ENCODE results near the gene LINGO1. TPM values are rescaled to one million over a fixed set of nuclear protein-coding genes. Genes with fewer than 3 reads are reported as not detected.

The LINGO1 gene
- total and polyA plus RNA-seq, 12 donors: 0.21 to 2.7 (median 0.96) TPM; not detected in 2

- intact Hi-C loops (cut with DNase I): no loop called here
- WGBS, 4 donors: 65 to 95% (median 73%) methylated on average over 5 to 9 of the region's 9 CpGs
Measured at GRCh38 chr15:77577366-77577950, 55.3 kb downstream of the LINGO1 start.

GRCh38 chr15:77576538-77576937 is 56.2 kb downstream of the LINGO1 start:
- Histone ChIP-seq H3K9me3 (replicated peaks in 1 of 3) (no peaks in the 10 kb centered on the region), H3K27ac (no peak overlapping the region), H3K27me3 (no peaks in the 10 kb centered on the region), H3K4me3 (no peak overlapping the region), H3K4me1 (replicated peaks in 1 of 2) (no peaks in the 10 kb centered on the region), H3K36me3 (replicated peaks in 1 of 2) (no peaks in the 10 kb centered on the region)
- 73 to 88% (median 84%) methylated on average over 1 of the region's 1 CpG for WGBS, 4 donors
- intact Hi-C loops (cut with DNase I): no loop called here
- TF ChIP-seq CTCF (IDR thresholded peaks at IDR 0.05) (no peak), POLR2A (IDR thresholded peaks at IDR 0.05) (no peak)
- DNase-seq: no peak

More at GRCh38 chr15:77577366-77577950, 55.3 kb downstream of the LINGO1 start:
- no peaks in the 10 kb centered on the region for H3K27me3 ChIP-seq
- H3K4me3 ChIP-seq: no peak overlapping the region
- no peak overlapping the region for H3K27ac ChIP-seq
- TF ChIP-seq POLR2A (IDR thresholded peaks at IDR 0.05): no peak
- TF ChIP-seq CTCF (IDR thresholded peaks at IDR 0.05): no peak
- no peak for DNase-seq
- no peaks in the 10 kb centered on the region for H3K9me3 ChIP-seq (replicated peaks in 1 of 3)
- no peaks in the 10 kb centered on the region for H3K4me1 ChIP-seq (replicated peaks in 1 of 2)
- no peaks in the 10 kb centered on the region for H3K36me3 ChIP-seq (replicated peaks in 1 of 2)

- no peak overlapping the region for H3K27ac ChIP-seq
- H3K4me3 ChIP-seq: no peak overlapping the region
- H3K36me3 ChIP-seq (replicated peaks in 1 of 2): no peaks in the 10 kb centered on the region
- intact Hi-C loops (cut with DNase I): no loop called here
- no peaks in the 10 kb centered on the region for H3K27me3 ChIP-seq
- WGBS, 4 donors: 81 to 93% (median 85%) methylated on average over 12 to 14 of the region's 14 CpGs
- H3K4me1 ChIP-seq (replicated peaks in 1 of 2): no peaks in the 10 kb centered on the region
- DNase-seq: no peak
- TF ChIP-seq CTCF (IDR thresholded peaks at IDR 0.05) (no peak), POLR2A (IDR thresholded peaks at IDR 0.05) (no peak)
- H3K9me3 ChIP-seq (replicated peaks in 1 of 3): no peaks in the 10 kb centered on the region
Measured at GRCh38 chr15:77575203-77575934, 57.3 kb downstream of the LINGO1 start.

- TF ChIP-seq POLR2A (IDR thresholded peaks at IDR 0.05) (no peak), CTCF (IDR thresholded peaks at IDR 0.05) (no peak)
- H3K27me3 ChIP-seq: no peaks in the 10 kb centered on the region
- intact Hi-C loops (cut with DNase I): no loop called here
Measured at GRCh38 chr15:77574521-77575202, 58.0 kb downstream of the LINGO1 start.

More at GRCh38 chr15:77574521-77575202, 58.0 kb downstream of the LINGO1 start:
- Histone ChIP-seq H3K4me1 (replicated peaks in 1 of 2) (no peaks in the 10 kb centered on the region), H3K4me3 (no peak overlapping the region), H3K9me3 (replicated peaks in 1 of 3) (no peaks in the 10 kb centered on the region), H3K27ac (no peak overlapping the region), H3K36me3 (replicated peaks in 1 of 2) (no peaks in the 10 kb centered on the region)
- DNase-seq: no peak
- WGBS, 4 donors: 83 to 95% (median 87%) methylated on average over 6 of the region's 6 CpGs

Measured in adrenal gland (tissue), 12 donors.